GM23248 (cell line): ENCODE data around the gene GLRB. TPM values are rescaled to one million over a fixed set of nuclear protein-coding genes. Genes with fewer than 3 reads are reported as not detected.

ENCODE experiments used
- DNase-seq: peaks from one replicate; pipeline ENCODE4 v3.0.0-alpha.2; 2015
- H2AFZ ChIP-seq: fragments of 200-600 bp; sonication (generic); 2 replicates; pipeline ENCODE4 v1.6.1; 2016; ENCODE audit warnings: antibody characterized with exemption
- H3F3A ChIP-seq: fragments of 200-600 bp; sonication (generic); 2 replicates; pipeline ENCODE4 v1.6.1; 2016; ENCODE audit warnings: mild to moderate bottlenecking, antibody characterized with exemption, mixed run types; ENCODE audit not compliant: insufficient read depth
- H3K27ac ChIP-seq: fragments of 200-600 bp; sonication (generic); 2 replicates; pipeline ENCODE4 v1.5.1; 2016; ENCODE audit warnings: mild to moderate bottlenecking
- H3K27me3 ChIP-seq: fragments of 200-600 bp; sonication (generic); replicated peaks from 2 replicates; pipeline ENCODE4 v1.6.1; 2016; ENCODE audit warnings: mild to moderate bottlenecking; ENCODE audit not compliant: insufficient read depth
- H3K36me3 ChIP-seq: fragments of 200-600 bp; sonication (generic); 2 replicates; pipeline ENCODE4 v1.6.1; 2016; ENCODE audit warnings: low read depth, mild to moderate bottlenecking
- H3K4me1 ChIP-seq: fragments of 200-600 bp; sonication (generic); 2 replicates; pipeline ENCODE4 v1.6.1; 2016; ENCODE audit warnings: mild to moderate bottlenecking; ENCODE audit not compliant: insufficient read depth
- H3K4me2 ChIP-seq: fragments of 200-600 bp; sonication (generic); one replicate; pipeline ENCODE4 v1.6.1; 2016; ENCODE audit warnings: mild to moderate bottlenecking; ENCODE audit not compliant: unreplicated experiment
- H3K4me3 ChIP-seq: fragments of 200-600 bp; sonication (generic); 2 replicates; pipeline ENCODE4 v1.5.1; 2016; ENCODE audit warnings: mild to moderate bottlenecking
- H3K79me2 ChIP-seq: fragments of 200-600 bp; sonication (generic); 2 replicates; pipeline ENCODE4 v1.6.1; 2016; ENCODE audit warnings: mild to moderate bottlenecking; ENCODE audit not compliant: insufficient read depth
- H3K9ac ChIP-seq: fragments of 200-600 bp; sonication (generic); 2 replicates; pipeline ENCODE4 v1.6.1; 2016; ENCODE audit warnings: mild to moderate bottlenecking
- H3K9me2 ChIP-seq: fragments of 200-600 bp; sonication (generic); 2 replicates; pipeline ENCODE4 v1.6.1; 2016; ENCODE audit warnings: mixed run types, mild to moderate bottlenecking, moderate library complexity; ENCODE audit not compliant: insufficient read depth
- H3K9me3 ChIP-seq: fragments of 200-600 bp; sonication (generic); one replicate; pipeline ENCODE4 v1.6.1; 2017; ENCODE audit warnings: low read depth
- H4K20me1 ChIP-seq: fragments of 200-600 bp; sonication (generic); 2 replicates; pipeline ENCODE4 v1.6.0; 2016; ENCODE audit not compliant: insufficient read depth
- EZH2 ChIP-seq: fragments of 200-600 bp; sonication (generic); IDR thresholded peaks from 2 replicates; pipeline ENCODE4 v1.6.1; 2018; ENCODE audit warnings: antibody characterized with exemption, mild to moderate bottlenecking; ENCODE audit not compliant: insufficient read depth, poor library complexity, severe bottlenecking
- EZH2phosphoT487 ChIP-seq: fragments of 200-600 bp; sonication (generic); IDR thresholded peaks from 2 replicates; pipeline ENCODE4 v1.6.1; 2018; ENCODE audit warnings: antibody characterized with exemption, moderate library complexity, mild to moderate bottlenecking, low read depth; ENCODE audit not compliant: insufficient read depth
- WGBS, 2 experiments: methylation state at CpG; one replicate each; pipeline ENCODE4 v1.1.6; 2015 to 2017; ENCODE audit warnings: low lambda C conversion rate in 2 of 2, low coverage in 1 of 2; ENCODE audit errors: missing lambda C conversion rate in 2 of 2; 5-methylcytosine and 5-hydroxymethylcytosine counted together
- in situ Hi-C: fragments of 300-500 bp; cut with MboI; formaldehyde crosslinking; loops from 2 replicates; pipeline ENCODE4 v1.15.0; 2020
- polyA plus RNA-seq: library from polyadenylated mRNA; unstranded; fragments of >200 nt; fragmentation: Nextera tagmentation; extraction: Ambion mirVana; gene quantifications from 2 replicates; pipeline ENCODE4 v1.2.1, GENCODE V29; 2016
- total RNA-seq: library from RNA; depleted of rRNA; stranded (reverse); fragments of >200 nt; shearing (Covaris generic); gene quantifications from 2 replicates; pipeline ENCODE4 v1.2.3, GENCODE V29; 2014

Gene GLRB
- total and polyA plus RNA-seq, 2 experiments from 2014 or later: 7.6 to 12.3 TPM

GRCh38 chr4:157079441-157079840 lies 3.5 kb downstream of the GLRB start:
- H3K4me3 ChIP-seq: no peak overlapping the region
- 94 to 98% methylated on average over 2 of the region's 2 CpGs for WGBS, 2 experiments
- TF ChIP-seq EZH2phosphoT487 (no peak), EZH2 (no peak)

GRCh38 chr4:157080605-157081004 lies 4.7 kb downstream of the GLRB start:
- H3K36me3 ChIP-seq: no peaks in the 10 kb centered on the region
- H3K9me3 ChIP-seq: no peaks in the 10 kb centered on the region
- H3K4me2 ChIP-seq: no peak overlapping the region
- H3K27me3 ChIP-seq: no peaks in the 10 kb centered on the region
- in situ Hi-C loops: no loop called here
- no peak for TF ChIP-seq EZH2
- TF ChIP-seq EZH2phosphoT487: no peak
- no peaks in the 10 kb centered on the region for H4K20me1 ChIP-seq
- no peaks in the 10 kb centered on the region for H3K79me2 ChIP-seq
- no peaks in the 10 kb centered on the region for H3F3A ChIP-seq
- no peaks in the 10 kb centered on the region for H3K4me1 ChIP-seq
- H2AFZ ChIP-seq: no peak overlapping the region
- no peak overlapping the region for H3K9ac ChIP-seq
- no peak for DNase-seq
- H3K9me2 ChIP-seq: no peaks in the 10 kb centered on the region
- no peak overlapping the region for H3K4me3 ChIP-seq
- H3K27ac ChIP-seq: no peak overlapping the region

More at GRCh38 chr4:157079441-157079840, 3.5 kb downstream of the GLRB start:
- no peaks in the 10 kb centered on the region for H3K9me2 ChIP-seq
- no peak overlapping the region for H2AFZ ChIP-seq
- no peaks in the 10 kb centered on the region for H4K20me1 ChIP-seq
- no peaks in the 10 kb centered on the region for H3K27me3 ChIP-seq
- no peak overlapping the region for H3K4me2 ChIP-seq
- H3K36me3 ChIP-seq: no peaks in the 10 kb centered on the region
- H3K9me3 ChIP-seq: no peaks in the 10 kb centered on the region
- no peaks in the 10 kb centered on the region for H3K4me1 ChIP-seq
- H3K27ac ChIP-seq: no peak overlapping the region
- in situ Hi-C loops: no loop called here
- no peak for DNase-seq
- no peaks in the 10 kb centered on the region for H3F3A ChIP-seq
- no peaks in the 10 kb centered on the region for H3K79me2 ChIP-seq
- H3K9ac ChIP-seq: no peak overlapping the region

GRCh38 chr4:157095716-157096115 lies 19.8 kb downstream of the GLRB start:
- 71 to 77% methylated on average over 2 of the region's 2 CpGs for WGBS, 2 experiments
- in situ Hi-C loops: no loop called here
- DNase-seq: no peak

GRCh38 chr4:157096439-157096838 lies 20.5 kb downstream of the GLRB start:
- Histone ChIP-seq H4K20me1 (no peaks in the 10 kb centered on the region), H3K4me1 (0 out of 2 replicates have a peak, but pooled peaks cover 5% of the 10 kb centered on the region), H3K4me2 (no peak overlapping the region), H3K36me3 (no peaks in the 10 kb centered on the region; the same call in 1 of the 2 replicates), H3K9me3 (no peaks in the 10 kb centered on the region), H3K4me3 (no peak overlapping the region), H2AFZ (no peak overlapping the region), H3F3A (no peaks in the 10 kb centered on the region), H3K79me2 (no peaks in the 10 kb centered on the region), H3K9ac (no peak overlapping the region), H3K9me2 (no peaks in the 10 kb centered on the region), H3K27me3 (no peaks in the 10 kb centered on the region), H3K27ac (no peak overlapping the region)
- DNase-seq: peak; percentile 26
- in situ Hi-C loops: no loop called here
- WGBS, 2 experiments: 85 to 95% methylated on average over 1 of the region's 1 CpG
- TF ChIP-seq EZH2phosphoT487 (no peak), EZH2 (no peak)

More at GRCh38 chr4:157095716-157096115, 19.8 kb downstream of the GLRB start:
- Histone ChIP-seq H3K9me2 (no peaks in the 10 kb centered on the region), H3K36me3 (no peaks in the 10 kb centered on the region; the same call in 1 of the 2 replicates), H3K9ac (no peak overlapping the region), H4K20me1 (no peaks in the 10 kb centered on the region), H3K9me3 (no peaks in the 10 kb centered on the region), H3K79me2 (no peaks in the 10 kb centered on the region), H3K27ac (no peak overlapping the region), H3K4me3 (no peak overlapping the region), H2AFZ (no peak overlapping the region), H3K27me3 (no peaks in the 10 kb centered on the region), H3K4me2 (no peak overlapping the region), H3K4me1 (0 out of 2 replicates have a peak, but pooled peaks cover 5% of the 10 kb centered on the region), H3F3A (no peaks in the 10 kb centered on the region)
- TF ChIP-seq EZH2phosphoT487: no peak
- TF ChIP-seq EZH2: no peak

- H3K27me3 ChIP-seq: no peaks in the 10 kb centered on the region
- H3K4me3 ChIP-seq: no peak overlapping the region
- no peaks in the 10 kb centered on the region for H3F3A ChIP-seq
- H3K27ac ChIP-seq: no peak overlapping the region
- H3K4me2 ChIP-seq: no peak overlapping the region
- H2AFZ ChIP-seq: no peak overlapping the region
- H3K9me2 ChIP-seq: no peaks in the 10 kb centered on the region
- in situ Hi-C loops: no loop called here
- no peak for TF ChIP-seq EZH2phosphoT487
- TF ChIP-seq EZH2: no peak
- no peak for DNase-seq
- no peaks in the 10 kb centered on the region for H4K20me1 ChIP-seq
- no peak overlapping the region for H3K9ac ChIP-seq
- H3K4me1 ChIP-seq: 0 out of 2 replicates have a peak, but pooled peaks cover 7% of the 10 kb centered on the region
- no peaks in the 10 kb centered on the region for H3K9me3 ChIP-seq
- H3K36me3 ChIP-seq: no peaks in the 10 kb centered on the region
- WGBS, 2 experiments: 94 to 97% methylated on average over 4 of the region's 4 CpGs
- H3K79me2 ChIP-seq: no peaks in the 10 kb centered on the region
Measured at GRCh38 chr4:157099506-157099905, 23.6 kb downstream of the GLRB start.
